GM18951 (cell line): Measurements from ENCODE around the gene SYNGR3.
A peak's percentile ranks its signal among the peaks of the same experiment; 100 is the strongest.

Experiments used
- POLR2A ChIP-seq: IDR thresholded peaks from 4 replicates; pipeline ENCODE4 v1.6.1; 2011; ENCODE audit warnings: mild to moderate bottlenecking; ENCODE audit not compliant: insufficient read length, insufficient read depth; ENCODE audit errors: extremely low read depth
- in situ Hi-C: fragments of 300-500 bp; cut with MboI; formaldehyde crosslinking; loops from one replicate; pipeline ENCODE4 v1.12.0; 2022; ENCODE audit warnings: low sequenced_read_pairs, mixed read lengths, inconsistent platforms; ENCODE audit not compliant: unreplicated experiment

The SYNGR3 gene

DNA sequence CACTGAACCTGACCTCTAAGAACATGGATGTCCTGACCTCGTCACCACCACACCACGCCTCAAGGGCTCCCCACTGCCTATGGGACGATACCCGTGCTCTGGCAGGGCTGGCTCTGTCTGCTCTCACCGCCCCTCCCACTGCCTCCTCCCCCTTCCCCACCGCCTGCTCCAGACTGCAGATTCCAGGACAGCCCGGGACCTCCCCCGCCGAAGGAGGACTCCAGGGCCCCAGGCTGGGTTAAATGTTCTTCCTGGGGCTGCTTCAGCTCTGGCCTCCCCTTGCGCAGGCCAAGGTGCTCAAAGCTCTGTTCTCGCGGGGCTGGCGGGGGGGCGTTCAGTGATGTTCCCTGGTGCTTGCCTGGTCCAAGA lies 32.9 kb downstream of the SYNGR3 start:
- TF ChIP-seq POLR2A, result no peak
- in situ Hi-C loops, result loop anchor here (5.0 kb wide), 1 partner anchor 120 kb away; no protein-coding TSS in a partner anchor

DNA sequence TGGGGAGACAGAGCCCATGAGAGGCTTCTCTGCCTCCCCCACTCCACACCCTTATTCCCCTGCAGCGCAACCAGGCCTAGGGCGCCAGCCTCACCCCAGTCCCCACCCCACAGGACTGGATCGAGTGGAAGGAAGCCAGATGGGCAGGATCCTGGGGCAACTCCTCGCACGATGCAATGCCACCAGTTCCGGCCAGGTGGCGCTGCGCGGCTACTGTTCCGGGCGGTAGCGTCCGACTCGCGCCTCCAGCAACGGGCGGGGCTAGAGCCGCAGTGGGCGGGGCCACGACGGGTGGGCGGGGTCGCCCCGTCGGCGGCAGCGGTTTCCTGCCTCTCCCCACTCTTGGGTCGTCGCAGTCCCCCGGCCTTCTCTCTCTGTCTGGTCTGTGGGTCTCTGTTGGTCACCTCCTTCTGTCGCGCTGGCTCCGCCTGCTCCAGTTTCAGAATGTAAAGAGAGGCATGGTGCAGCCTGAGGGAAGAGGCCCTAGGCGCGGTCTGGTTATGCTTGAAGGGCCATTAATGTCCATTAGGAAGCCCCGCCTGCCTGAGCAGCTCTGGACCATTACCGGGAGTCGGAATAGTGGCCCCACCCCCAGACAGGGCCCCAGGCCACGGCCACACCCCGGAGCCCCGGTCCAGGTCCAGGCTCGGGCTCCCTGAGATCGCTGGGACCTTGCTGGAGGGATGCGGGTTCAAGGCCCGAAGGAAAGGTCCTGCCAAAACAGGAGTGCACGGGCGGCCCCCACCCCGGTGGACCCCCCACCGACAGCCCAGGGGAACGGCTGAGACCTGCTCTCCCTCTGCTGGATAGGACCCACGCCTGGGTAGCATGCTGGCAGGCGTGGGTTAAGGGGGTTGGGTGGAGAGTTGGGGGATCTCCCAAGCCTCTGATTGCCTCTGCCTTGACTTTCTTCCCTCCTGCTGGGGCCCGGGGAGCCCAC lies 33.6 kb downstream of the SYNGR3 start:
- in situ Hi-C loops, result loop anchor here (5.0 kb wide), 1 partner anchor 119 kb away; no protein-coding TSS in a partner anchor

DNA sequence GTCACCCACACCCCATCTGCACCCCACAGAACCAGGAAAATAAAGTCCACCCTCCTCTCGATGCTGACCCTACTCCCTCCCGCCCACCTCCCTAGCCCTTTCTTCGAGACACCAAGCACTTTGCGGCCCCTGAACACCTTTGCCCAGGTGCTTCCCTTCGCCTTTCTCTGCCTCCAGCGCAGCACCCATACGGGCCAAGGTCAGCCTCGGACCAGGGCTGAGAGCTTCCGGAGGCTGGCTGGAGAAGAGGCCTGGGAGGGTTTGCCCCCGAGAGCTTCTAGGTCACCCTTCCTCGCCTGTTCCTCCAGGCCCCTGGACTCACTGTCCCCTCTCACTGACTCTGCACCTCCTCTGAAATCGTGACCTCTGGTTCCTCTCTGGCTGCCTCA lies 34.3 kb downstream of the SYNGR3 start:
- in situ Hi-C loops, result loop anchor here (5.0 kb wide), 1 partner anchor 118 kb away; no protein-coding TSS in a partner anchor
- TF ChIP-seq POLR2A, result no peak

More for the DNA sequence above, 33.6 kb downstream of the SYNGR3 start:
- TF ChIP-seq POLR2A, result peak; percentile 38

DNA sequence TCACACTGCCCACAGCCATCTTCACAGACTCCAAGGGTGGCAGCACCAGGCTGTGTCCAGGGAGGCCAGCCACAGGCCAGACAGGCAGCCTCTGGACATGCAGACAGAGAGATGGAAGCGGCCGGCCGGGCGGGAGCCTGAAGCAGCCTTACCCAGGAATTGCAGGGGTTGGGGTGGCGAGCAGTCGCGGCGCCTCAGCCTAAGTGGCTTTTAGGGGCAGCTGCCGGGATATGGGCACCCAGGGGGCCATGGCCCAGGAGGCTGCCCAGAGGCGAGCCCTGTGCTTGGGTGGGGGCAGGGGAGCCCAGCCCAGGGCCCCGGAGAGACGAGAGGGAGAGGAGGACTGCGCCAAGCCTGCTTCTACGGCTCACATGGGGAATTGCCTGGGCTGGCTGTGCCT lies 35.5 kb downstream of the SYNGR3 start:
- in situ Hi-C loops, result no loop called here

DNA sequence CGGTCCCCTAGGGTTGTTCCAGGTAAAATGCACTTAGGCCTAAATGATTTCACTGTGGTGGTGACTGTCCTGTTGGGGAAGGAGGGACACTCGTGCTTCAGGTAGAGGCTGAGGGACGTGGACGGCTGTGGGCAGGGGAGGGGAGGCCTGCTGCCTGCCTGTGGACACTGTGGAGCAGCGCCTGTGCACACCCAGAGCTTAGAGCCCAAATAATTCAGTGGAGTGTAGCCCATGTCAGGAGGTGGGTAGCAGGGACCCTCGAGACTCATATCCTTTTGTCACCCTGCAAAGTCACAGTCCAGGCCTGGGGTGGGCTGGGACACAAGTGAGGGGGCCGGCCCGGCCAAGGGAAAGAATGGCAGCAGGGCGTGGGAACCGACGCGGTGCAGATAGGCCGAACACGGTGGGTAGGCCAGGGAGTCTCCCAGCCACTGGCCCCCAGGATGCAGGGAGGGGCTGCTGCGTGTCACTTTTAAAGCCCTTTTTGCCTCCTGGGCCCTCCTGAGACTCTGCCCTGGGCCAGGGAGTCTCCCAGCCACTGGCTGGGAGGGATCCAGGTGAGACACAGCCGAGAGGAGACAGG lies 36.2 kb downstream of the SYNGR3 start:
- in situ Hi-C loops, result no loop called here
- no peak for TF ChIP-seq POLR2A

More for the DNA sequence above, 35.5 kb downstream of the SYNGR3 start:
- TF ChIP-seq POLR2A, result no peak

DNA sequence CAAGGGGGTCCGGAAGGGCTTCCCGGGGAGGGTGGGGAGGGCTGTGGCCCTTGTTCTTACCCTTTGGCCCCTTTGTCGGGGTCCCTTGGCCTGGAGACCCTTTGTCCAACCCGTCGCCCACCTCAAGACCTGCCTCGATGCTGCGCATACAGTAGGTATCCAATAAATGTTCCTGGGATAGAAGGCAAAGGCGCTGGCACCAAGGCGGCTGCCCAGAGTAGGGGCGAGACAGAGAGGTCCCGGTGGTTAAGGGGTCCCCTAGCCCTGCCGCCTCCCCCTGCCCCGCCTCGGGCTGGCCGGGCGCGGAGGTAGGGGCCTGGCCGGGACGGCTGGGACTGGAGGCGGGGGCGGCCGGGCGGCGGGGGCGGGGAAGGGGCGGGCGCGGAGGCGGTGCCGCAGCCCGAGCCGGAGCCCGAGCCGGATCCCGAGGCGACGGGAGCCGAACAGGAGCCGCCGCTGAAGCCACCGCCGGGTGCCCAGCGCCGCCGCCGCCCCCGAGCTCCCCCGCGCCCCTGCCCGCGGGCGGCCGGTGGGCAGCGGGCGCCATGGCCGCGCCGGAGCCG lies 36.8 kb downstream of the SYNGR3 start, which contains the start of gene NHERF2:
TSS of gene NHERF2 (plus strand) at position 442 of the 563 bp plus-strand sequence. CDS start at position 546, 104 bp downstream.
- no peak for TF ChIP-seq POLR2A
- in situ Hi-C loops, result no loop called here

DNA sequence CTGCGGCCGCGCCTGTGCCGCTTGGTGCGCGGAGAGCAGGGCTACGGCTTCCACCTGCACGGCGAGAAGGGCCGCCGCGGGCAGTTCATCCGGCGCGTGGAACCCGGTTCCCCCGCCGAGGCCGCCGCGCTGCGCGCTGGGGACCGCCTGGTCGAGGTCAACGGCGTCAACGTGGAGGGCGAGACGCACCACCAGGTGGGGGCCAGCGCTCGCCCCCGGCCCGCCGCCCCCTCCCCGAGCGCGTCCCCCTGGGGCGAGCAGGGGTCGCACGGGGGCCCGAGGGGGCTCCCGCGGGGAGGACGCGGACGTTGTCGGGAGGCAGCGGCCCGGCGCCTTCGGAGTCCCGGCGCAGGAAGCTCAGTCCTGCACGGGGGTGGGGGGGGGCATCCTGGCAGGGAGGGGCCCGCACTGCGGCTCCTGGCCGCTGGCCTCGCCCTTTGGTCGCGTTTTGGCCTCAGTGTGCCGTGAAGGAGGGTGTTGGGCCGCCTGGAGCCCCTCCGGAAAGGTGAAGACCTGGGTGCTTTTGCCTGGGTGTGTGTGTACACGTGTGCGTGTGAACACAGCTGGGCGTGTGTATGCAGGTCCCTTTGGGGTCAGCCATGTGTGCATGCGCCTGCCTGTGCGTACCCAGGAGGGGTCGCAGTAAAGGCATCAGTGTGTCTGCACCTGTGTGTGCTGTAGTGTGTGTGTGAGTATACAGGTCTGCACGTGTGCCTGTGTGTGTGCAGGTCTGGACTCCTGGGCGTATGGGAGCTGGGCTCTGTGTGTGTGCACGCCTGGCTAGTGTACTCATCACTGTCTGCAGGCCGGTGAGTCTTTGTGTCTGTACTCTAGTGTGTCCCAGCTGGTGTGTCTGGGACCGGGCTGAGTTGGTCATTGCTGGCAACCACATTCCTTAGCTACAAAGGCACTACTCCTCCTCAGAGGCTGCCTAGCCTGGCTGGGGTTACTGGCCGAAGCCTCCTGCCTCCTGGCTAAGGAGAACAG lies 37.5 kb downstream of the SYNGR3 start:
- in situ Hi-C loops, result no loop called here
- TF ChIP-seq POLR2A, result no peak

DNA sequence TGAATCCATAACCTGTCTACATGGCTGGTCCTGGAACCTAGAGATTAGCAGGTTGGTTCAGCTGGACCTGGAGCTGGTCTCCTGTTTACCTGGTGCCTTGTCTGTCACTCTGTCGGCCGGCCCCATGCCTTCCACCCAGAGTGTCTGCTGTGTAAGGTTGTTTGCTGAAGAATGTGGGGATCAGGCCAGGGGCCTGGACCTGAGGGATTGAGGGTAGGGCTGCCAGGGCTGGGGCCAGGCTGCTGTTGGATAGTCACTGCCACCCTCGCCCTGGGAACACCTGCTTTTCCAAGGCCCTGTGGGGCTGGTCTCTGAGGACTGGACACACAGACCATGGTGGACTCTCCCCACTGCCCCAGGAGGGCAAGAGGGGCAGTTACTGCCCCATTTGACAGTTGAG lies 38.4 kb downstream of the SYNGR3 start:
- in situ Hi-C loops, result no loop called here
- TF ChIP-seq POLR2A, result no peak

DNA sequence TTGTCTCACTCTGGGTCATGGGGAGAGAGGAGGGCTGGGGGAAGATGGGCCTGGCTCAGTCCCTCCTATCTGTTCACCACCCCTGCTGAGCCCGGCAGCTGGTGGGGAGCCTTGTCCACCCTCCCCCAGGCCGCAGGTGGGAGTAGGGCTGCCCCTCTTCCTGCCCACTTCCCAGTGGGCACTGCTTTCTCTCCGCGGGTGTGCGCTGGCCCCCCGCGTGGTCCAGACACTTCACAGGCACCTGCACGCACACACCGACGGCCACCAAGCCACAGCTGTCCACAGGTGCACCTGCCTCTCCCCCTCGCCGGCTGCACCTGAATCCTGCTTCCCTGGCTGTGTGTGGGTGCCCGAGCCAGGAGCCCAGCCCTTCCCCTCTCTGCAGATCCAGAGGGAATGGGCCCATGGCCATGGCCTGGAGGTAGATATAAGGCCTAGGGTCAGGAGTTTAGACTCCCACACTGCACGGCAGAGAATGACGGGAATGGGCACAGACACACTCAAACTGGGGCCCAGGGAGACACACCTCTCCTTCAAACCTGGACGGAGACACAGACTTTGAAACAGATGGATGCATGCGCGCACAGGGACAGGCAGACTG lies 39.0 kb downstream of the SYNGR3 start:
- in situ Hi-C loops, result no loop called here

DNA sequence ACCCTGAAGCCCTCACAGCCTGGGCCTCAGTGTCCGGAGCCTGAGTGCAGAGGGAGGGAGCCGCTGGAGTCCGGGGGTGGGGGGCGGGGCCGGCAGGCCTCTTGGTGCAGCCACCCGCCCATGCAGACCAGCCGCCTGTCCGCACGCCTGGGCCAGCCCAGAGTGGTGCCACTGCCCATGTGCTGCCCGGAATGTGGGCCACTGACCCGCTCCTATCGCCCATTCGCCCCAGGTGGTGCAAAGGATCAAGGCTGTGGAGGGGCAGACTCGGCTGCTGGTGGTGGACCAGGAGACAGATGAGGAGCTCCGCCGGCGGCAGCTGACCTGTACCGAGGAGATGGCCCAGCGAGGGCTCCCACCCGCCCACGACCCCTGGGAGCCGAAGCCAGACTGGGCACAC lies 39.6 kb downstream of the SYNGR3 start:
- TF ChIP-seq POLR2A, result no peak
- in situ Hi-C loops, result no loop called here

More for the DNA sequence above, 39.0 kb downstream of the SYNGR3 start:
- no peak for TF ChIP-seq POLR2A

DNA sequence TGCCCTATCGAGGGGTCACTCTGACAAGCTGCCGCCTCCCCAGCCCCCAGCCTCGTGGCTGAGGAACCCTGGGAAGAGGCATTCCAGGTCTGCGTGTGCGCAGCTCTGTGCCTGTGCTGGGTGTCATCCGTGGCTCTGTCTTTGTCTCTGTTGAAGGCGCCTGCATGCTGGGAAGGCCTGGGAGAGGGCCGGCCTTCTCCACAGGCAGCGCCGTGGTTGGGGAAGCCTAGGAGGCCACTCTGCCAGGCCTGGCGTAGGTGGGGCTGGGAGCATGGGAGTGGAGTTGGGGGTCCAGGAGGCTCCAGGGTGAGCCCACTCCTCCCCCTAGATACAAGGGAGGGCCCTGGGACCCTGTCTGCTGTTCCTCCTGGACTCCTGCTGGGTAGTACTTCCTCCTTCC lies 40.3 kb downstream of the SYNGR3 start:
- in situ Hi-C loops, result no loop called here
- TF ChIP-seq POLR2A, result no peak

DNA sequence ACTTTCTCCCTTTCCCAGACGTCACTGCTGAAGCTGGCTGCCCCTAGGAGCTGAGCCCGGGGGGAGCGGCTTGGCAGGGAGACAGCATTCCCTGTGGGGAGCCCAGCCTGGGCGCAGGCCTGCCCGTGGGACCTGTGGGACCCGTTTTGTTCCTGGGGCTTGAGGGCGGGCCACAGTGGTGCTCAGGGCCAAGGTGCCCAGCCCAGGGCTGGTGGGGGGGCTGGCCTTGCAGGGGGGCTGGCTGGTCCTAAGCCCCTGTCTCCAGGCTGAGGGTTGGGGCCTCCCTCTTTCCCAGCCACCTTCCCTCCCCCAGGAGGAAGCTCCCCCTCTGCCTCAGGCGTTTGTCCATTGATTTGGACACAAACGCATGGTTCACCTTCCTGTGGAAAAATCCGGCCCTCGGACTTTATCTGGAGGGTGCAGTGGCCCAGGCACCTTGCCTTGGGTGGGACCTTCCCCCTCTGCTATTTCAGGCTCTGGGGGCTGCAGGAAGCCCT lies 41.4 kb downstream of the SYNGR3 start:
- in situ Hi-C loops, result no loop called here
- TF ChIP-seq POLR2A, result no peak
